Mesothelial cell of epicardium (in vitro differentiated cells): ENCODE data around the gene DPP3. TPM values are rescaled to one million over a fixed set of nuclear protein-coding genes. Genes with fewer than 3 reads are reported as not detected.

ENCODE experiments used
- total RNA-seq: library from RNA; stranded (reverse); gene quantifications from 3 replicates; pipeline ENCODE4 v1.2.1, GENCODE V29; 2021

The DPP3 gene
- total RNA-seq, 1 donor from 2014 or later: 42.9 TPM

Other genes with a start within 250 kb of the DPP3 start
- gene KLC2, start 222.7 kb upstream of the DPP3 start, total RNA-seq: 42.0 to 43.0 TPM (median 42.9 TPM) in 3 replicates
- 88.6 to 91.8 TPM (median 90.1 TPM) in 3 replicates for gene RAB1B, start 211.8 kb upstream of the DPP3 start, total RNA-seq
- 10.1 to 11.5 TPM (median 10.2 TPM) in 3 replicates for gene CNIH2, start 202.3 kb upstream of the DPP3 start, total RNA-seq
- 66.8 to 74.0 TPM (median 71.2 TPM) in 3 replicates for gene YIF1A, start 191.3 kb upstream of the DPP3 start, total RNA-seq
- gene TMEM151A, start 188.5 kb upstream of the DPP3 start, total RNA-seq: 1.3 to 1.8 TPM (median 1.6 TPM) in 3 replicates
- gene CD248, start 163.4 kb upstream of the DPP3 start, total RNA-seq: 95.2 to 102 TPM (median 97.9 TPM) in 3 replicates
- gene RIN1, start 144.0 kb upstream of the DPP3 start, total RNA-seq: 6.7 to 7.1 TPM (median 7.0 TPM) in 3 replicates
- 25.0 to 27.1 TPM (median 26.5 TPM) in 3 replicates for gene BRMS1, start 135.3 kb upstream of the DPP3 start, total RNA-seq
- gene B4GAT1, start 132.8 kb upstream of the DPP3 start, total RNA-seq: 28.1 to 30.2 TPM (median 29.5 TPM) in 3 replicates
- gene SLC29A2, start 108.7 kb upstream of the DPP3 start, total RNA-seq: 33.0 to 35.9 TPM (median 35.7 TPM) in 3 replicates
- gene NPAS4, start 59.4 kb upstream of the DPP3 start, total RNA-seq: 1.00 to 1.2 TPM (median 1.1 TPM) in 3 replicates
- gene MRPL11, start 41.6 kb upstream of the DPP3 start, total RNA-seq: 49.0 to 53.1 TPM (median 49.7 TPM) in 3 replicates
- gene PELI3, start 13.5 kb upstream of the DPP3 start, total RNA-seq: 17.3 to 18.2 TPM (median 17.9 TPM) in 3 replicates
- 61.5 to 62.0 TPM (median 61.5 TPM) in 3 replicates for gene BBS1, start 30.2 kb downstream of the DPP3 start, total RNA-seq
- 13.2 to 14.7 TPM (median 13.7 TPM) in 3 replicates for gene ZDHHC24, start 65.6 kb downstream of the DPP3 start, total RNA-seq
- gene ACTN3, start 66.5 kb downstream of the DPP3 start, total RNA-seq: 0.11 to 0.13 TPM (median 0.13 TPM) in 3 replicates
- gene CTSF, start 88.2 kb downstream of the DPP3 start, total RNA-seq: not detected in 3 replicates
- 0.25 to 0.42 TPM (median 0.41 TPM) in 3 replicates for gene CCDC87, start 112.6 kb downstream of the DPP3 start, total RNA-seq
- gene CCS, start 112.8 kb downstream of the DPP3 start, total RNA-seq: 79.8 to 81.4 TPM (median 80.7 TPM) in 3 replicates
- 126 to 135 TPM (median 128 TPM) in 3 replicates for gene RBM14, start 136.2 kb downstream of the DPP3 start, total RNA-seq
- 240 to 248 TPM (median 242 TPM) in 3 replicates for gene RBM4, start 158.3 kb downstream of the DPP3 start, total RNA-seq
- gene RBM4B, start 197.5 kb downstream of the DPP3 start, total RNA-seq: 38.7 to 40.7 TPM (median 39.6 TPM) in 3 replicates
- 62.0 to 63.4 TPM (median 62.4 TPM) in 3 replicates for gene SPTBN2, start 248.8 kb downstream of the DPP3 start, total RNA-seq